Left ventricle myocardium superior (tissue), 1 donor: Measurements from ENCODE around the gene RNF182. TPM values are rescaled to one million over a fixed set of nuclear protein-coding genes. Genes with fewer than 3 reads are reported as not detected.
"Not testable (repeated sequence)": the region's sequence is repeated elsewhere in the genome, so short reads cannot be mapped to it uniquely, and the experiment has no call there.

Experiments used
- ATAC-seq: fragments of 200-7000 bp; cut with Tn5 transposase; one replicate; pipeline ENCODE4 v1.9.1; 2020; ENCODE audit warnings: mild to moderate bottlenecking, moderate library complexity
- DNase-seq: peaks from one replicate; pipeline ENCODE4 v3.0.0-alpha.2; 2020
- intact Hi-C: fragments of 100-400 bp; cut with micrococcal nuclease; formaldehyde crosslinking; loops from one replicate; pipeline ENCODE4 v1.11.0; 2022
- long read RNA-seq: library from polyadenylated mRNA; unstranded; transcript quantifications from one replicate; pipeline ENCODE4 v2.0.0, GENCODE V29; 2021
- total RNA-seq: library from RNA; stranded (reverse); fragmentation: NEBNext Ultra II Directional; extraction: Animal tissue kit (Norgen Biotek cat#: 25700); gene quantifications from one replicate; pipeline ENCODE4 v1.2.1, GENCODE V29; 2021
- donor health status: DM: no; HTN: yes; CAD: no; lungs with severe emphysema.

RNF182 gene
- 0.10 TPM for total RNA-seq
- long read RNA-seq, result 0 reads

- DNase-seq, result no peak
- peak; percentile 83 for ATAC-seq
- intact Hi-C loops, result no loop called here
Measured at GRCh38 chr6:13924949-13925881, at the start of gene RNF182. Gene RNF182 (plus strand): TSS chr6:13924952. CDS start chr6:13977120, 52,168 bp downstream.

DNA sequence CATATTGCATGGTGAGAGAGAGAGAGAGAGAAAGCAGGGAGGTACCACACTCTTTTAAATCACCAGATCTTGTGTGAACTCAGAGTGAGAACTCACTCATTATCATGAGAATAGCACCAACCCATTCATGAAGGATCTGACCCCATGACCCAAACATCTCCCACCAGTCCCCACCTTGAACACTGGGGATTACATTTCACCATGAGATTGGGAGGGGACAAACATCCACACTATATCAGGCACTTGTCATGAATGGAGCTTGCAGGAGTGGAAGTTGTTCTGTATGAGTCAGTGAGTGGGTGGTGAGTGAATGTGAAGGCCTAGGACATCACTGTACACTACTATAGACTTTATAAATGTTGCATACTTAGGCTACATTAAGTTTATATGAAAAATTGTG is 47.7 kb upstream of the RNF182 start:
- ATAC-seq, result no peak
- DNase-seq, result no peak

DNA sequence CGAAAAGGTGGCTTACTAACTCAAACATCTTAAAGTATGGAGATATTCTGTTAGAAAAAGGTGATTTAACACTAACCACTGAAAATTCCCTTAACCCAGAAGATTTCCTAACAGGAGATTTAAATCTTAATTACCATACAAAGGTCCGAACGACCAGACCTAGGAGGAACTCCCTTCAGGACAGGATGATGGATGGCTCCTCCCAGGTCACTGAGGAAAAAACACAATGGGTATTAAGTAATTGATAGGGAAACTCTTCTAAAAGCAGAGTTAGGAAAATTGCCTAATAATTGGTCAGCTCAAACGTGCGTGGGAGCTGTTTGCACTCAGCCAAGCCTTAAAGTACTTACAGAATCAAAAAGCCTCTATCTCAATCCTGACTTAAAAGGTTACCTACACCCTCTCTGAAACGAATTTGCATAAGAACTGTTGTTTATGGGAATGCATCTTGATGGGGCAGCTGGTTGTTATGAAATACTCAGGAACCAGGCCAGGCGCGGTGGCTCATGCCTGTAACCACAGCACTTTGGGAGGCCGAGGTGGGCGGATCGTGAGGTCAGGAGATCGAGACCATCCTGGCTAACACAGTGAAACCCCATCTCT is 44.6 kb upstream of the RNF182 start:
- ATAC-seq, intact Hi-C loops, DNase-seq: not testable (repeated sequence)

More for the DNA sequence above, 47.7 kb upstream of the RNF182 start:
- intact Hi-C loops, result no loop called here

DNA sequence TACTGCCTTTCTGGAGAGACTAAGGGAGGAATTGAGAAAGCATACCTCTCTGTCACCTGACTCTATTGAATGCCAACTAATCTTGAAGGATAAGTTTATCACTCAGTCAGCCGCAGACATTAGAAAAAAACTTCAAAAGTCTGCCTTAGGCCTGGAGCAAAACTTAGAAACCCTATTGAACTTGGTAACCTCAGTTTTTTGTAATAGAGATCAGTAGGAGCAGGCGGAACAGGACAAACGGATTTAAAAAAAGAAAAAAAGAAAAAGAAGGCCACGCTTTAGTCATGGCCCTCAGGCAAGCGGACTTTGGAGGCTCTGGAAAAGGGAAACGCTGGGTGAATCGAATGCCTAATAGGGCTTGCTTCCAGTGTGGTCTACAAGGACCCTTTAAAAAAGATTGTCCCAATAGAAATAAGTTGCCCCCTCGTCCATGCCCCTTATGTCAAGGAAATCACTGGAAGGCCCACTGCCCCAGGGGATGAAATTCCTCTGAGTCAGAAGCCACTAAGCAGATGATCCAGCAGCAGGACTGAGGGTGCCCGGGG is 43.1 kb upstream of the RNF182 start:
- intact Hi-C loops, result no loop called here
- no peak for DNase-seq
- ATAC-seq, result no peak

DNA sequence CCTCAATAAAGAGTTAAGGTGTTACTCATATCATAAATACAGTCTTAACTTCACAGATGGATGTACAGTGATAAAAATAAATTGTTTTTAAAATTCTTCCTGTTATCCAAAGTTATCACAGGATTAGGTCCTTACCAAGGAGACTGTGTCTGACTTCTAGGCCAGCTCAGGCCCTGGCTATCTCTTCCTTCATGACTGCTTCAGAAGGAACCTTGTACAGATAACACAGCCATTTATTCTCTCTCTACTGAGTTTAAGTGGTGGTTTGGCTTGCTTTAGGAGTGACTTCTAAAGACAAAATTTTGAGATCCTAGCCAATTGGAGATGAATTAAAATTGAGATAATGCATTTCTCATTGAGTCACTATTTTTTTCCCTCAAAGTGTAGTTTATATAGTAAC is 40.8 kb upstream of the RNF182 start:
- intact Hi-C loops, result no loop called here
- no peak for DNase-seq
- ATAC-seq, result no peak

DNA sequence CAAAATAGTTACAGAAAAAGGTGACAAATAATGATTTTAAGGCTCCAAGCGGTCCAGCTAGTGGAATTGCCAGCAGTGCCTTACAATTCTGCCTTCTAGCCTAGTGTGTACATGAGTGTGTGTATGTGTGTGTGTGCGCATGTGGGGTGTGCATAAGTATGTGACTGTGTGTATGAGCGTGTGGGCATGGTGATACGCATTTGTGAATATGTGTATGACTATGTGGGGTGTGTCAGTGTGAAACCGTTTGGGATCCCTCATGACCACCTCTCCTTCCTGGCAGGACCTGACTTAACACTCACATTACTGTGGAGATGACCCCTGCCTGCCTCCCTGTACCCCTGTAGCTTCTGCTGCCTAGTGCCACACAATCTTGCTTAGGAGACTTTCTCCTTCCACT is 40.4 kb upstream of the RNF182 start:
- intact Hi-C loops, result no loop called here
- no peak for DNase-seq
- ATAC-seq, result no peak

DNA sequence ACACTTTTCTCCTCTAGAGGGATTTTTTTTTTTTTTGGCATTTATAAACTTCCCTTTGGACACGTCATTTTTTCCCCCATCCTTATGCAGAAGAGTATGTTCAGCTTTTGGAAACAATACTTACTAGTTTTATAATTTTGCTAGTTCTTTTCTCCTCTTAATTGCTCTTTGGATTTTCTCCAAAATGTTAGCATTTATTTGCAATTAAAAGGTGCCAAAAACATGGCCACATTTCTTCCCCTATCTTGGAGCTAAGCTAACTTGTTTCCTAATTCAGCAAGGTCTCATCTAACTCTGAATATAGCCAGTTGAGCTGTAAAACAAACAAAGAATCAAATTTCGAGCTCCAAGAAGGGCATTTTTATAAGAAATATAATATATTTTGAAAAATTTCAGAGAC is 39.2 kb upstream of the RNF182 start:
- DNase-seq (no peak), ATAC-seq (no peak)
- intact Hi-C loops, result no loop called here

GRCh38 chr6:13886949-13887348 is 37.8 kb upstream of the RNF182 start:
- DNase-seq, result no peak
- intact Hi-C loops, result no loop called here
- no peak for ATAC-seq

DNA sequence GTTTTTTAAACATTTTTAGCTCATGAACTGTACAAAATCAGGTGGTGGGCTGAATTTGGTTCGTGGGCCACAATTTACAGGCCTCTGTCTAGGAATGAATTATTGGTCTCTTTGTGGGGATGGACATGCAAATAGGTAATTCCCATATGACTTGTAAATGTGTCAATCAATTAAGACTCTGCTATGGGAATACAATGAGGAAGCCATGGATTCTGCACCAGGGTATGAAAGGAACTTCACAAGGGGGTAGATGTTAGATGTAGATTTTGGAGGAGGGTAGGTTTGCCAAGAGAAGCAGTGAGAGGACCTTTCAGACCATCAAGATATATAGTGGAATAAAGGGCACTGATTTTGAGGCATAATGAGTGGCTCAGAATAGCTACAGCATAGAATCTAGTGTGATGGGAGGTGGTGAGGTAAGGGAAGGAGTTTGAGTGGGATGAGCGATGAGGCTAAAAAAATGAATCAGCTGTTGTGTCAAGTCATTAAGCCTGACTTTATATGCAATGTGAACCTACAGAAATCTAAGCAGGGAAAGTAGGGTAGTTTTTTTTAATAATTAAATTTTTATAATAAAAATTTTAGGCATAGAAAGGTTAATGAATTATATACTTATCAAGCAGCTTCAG is 32.6 kb upstream of the RNF182 start:
- no peak for ATAC-seq
- intact Hi-C loops, result no loop called here
- DNase-seq, result no peak

- DNase-seq (no peak), ATAC-seq (no peak)
- intact Hi-C loops, result loop anchor here (10.0 kb wide), 1 partner anchor 242 kb away; no protein-coding TSS in a partner anchor
Measured at GRCh38 chr6:13902922-13903321, 21.8 kb upstream of the RNF182 start.

- DNase-seq, result no peak
- intact Hi-C loops, result loop anchor here (10.0 kb wide), 1 partner anchor 241 kb away; no protein-coding TSS in a partner anchor
- no peak for ATAC-seq
Measured at GRCh38 chr6:13903364-13903763, 21.4 kb upstream of the RNF182 start.

DNA sequence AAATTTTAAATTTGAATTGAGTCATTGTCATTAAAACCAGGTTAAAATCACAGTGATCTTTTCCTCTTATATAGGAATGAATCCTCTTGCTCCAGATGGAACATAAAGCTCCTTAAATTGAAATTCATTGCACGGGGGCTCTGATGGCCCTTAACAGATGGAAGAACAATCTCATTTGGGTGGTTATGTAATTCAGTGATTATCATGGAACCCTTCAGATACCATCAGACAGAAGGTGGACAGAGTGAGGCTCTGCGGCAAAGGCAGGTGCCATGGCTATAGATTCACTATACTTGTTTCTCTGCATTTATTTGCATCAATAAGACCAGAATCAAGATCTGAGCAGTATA is 17.8 kb upstream of the RNF182 start:
- DNase-seq (no peak), ATAC-seq (no peak)
- intact Hi-C loops, result loop anchor here (5.0 to 10.0 kb wide), 2 partner anchors 160 to 238 kb away; no protein-coding TSS in a partner anchor

GRCh38 chr6:13907614-13908215 is 17.0 kb upstream of the RNF182 start:
- intact Hi-C loops, result loop anchor here (5.0 to 10.0 kb wide), 2 partner anchors 160 to 237 kb away; no protein-coding TSS in a partner anchor
- DNase-seq (no peak), ATAC-seq (no peak)

DNA sequence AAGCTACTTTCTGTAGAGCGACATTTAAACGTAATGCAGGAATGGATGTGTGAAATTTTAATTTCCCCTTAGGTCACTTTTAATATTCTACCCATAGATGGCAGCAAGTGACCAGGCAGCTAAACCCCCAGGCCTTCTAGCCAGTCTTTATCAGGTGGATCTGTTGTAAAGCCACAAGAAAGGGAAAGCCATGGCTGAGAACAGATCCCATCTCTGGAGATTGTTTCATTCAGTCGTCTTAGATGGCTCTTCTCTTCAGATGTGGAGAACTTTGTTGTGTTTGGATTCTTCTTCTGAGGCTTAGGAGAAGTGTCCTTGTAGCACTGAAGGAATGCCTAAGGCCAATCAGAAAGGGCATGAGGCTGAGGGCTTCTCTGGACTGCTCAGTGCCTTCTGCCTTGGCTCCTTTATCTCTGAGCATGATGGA is 15.8 kb upstream of the RNF182 start:
- DNase-seq (no peak), ATAC-seq (peak; percentile 57)
- intact Hi-C loops, result loop anchor here (5.0 to 10.0 kb wide), 2 partner anchors 158 to 236 kb away; no protein-coding TSS in a partner anchor

DNA sequence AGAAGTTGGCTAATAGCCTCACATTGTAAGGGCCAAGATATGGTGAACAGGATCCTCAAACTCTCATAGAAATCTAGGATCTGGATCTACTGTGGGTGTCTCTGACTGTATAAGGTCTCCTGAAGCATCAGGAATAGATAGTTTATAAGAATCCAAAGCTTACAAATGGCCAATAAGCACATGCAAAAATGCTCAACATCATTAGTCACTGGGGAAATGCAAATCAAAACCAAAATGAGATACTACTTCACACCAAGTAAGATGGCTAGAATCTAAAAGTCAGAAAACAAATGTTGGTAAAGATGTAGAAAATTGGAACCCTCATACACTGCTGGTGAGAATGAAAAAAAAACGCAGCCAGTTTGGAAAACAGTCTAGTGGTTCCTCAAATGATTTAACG is 14.3 kb upstream of the RNF182 start:
- DNase-seq (no peak), ATAC-seq (no peak)
- intact Hi-C loops, result loop anchor here (10.0 kb wide), 1 partner anchor 134 kb away; no protein-coding TSS in a partner anchor

- ATAC-seq (no peak), DNase-seq (no peak)
- intact Hi-C loops, result loop anchor here (10.0 kb wide), 1 partner anchor 133 kb away; no protein-coding TSS in a partner anchor
Measured at GRCh38 chr6:13911337-13911736, 13.4 kb upstream of the RNF182 start.

- intact Hi-C loops, result loop anchor here (10.0 kb wide), 1 partner anchor 131 kb away; no protein-coding TSS in a partner anchor
- no peak for ATAC-seq
Measured at GRCh38 chr6:13913226-13914001, 11.3 kb upstream of the RNF182 start.

GRCh38 chr6:13914351-13914750 is 10.4 kb upstream of the RNF182 start:
- ATAC-seq, result no peak
- intact Hi-C loops, result loop anchor here (10.0 kb wide), 1 partner anchor 130 kb away; no protein-coding TSS in a partner anchor

More at GRCh38 chr6:13913226-13914001, 11.3 kb upstream of the RNF182 start:
- DNase-seq, result no peak

More at GRCh38 chr6:13914351-13914750, 10.4 kb upstream of the RNF182 start:
- DNase-seq, result no peak
